Measurements from ENCODE around the gene RNF224.

RNF224 gene

GRCh38 chr9:137262909-137263285, 35.6 kb downstream of the RNF224 start:
- no peak for TF ChIP-seq CTCF (conservative IDR thresholded peaks at IDR 0.05)
- H3K27ac ChIP-seq = peak overlapping the region; percentile 22; the same call in 1 of the 2 replicates

- peak overlapping the region; percentile 18 for H3K27ac ChIP-seq
Observed at GRCh38 chr9:137263506-137263905, 36.2 kb downstream of the RNF224 start.

GRCh38 chr9:137264067-137264466, 36.8 kb downstream of the RNF224 start:
- no peak for TF ChIP-seq CTCF (conservative IDR thresholded peaks at IDR 0.05)
- H3K27ac ChIP-seq = peak overlapping the region; percentile 18

More at GRCh38 chr9:137263506-137263905, 36.2 kb downstream of the RNF224 start:
- TF ChIP-seq CTCF (conservative IDR thresholded peaks at IDR 0.05) = no peak

- peak overlapping the region; percentile 99 for H3K27ac ChIP-seq
- no peak for TF ChIP-seq CTCF (conservative IDR thresholded peaks at IDR 0.05)
Observed at GRCh38 chr9:137265496-137266161, 38.3 kb downstream of the RNF224 start.

- TF ChIP-seq CTCF (conservative IDR thresholded peaks at IDR 0.05) = no peak
- peak overlapping the region; percentile 99 for H3K27ac ChIP-seq
Observed at GRCh38 chr9:137266162-137266527, 38.8 kb downstream of the RNF224 start.

GRCh38 chr9:137266585-137267453, 39.5 kb downstream of the RNF224 start:
- TF ChIP-seq CTCF (conservative IDR thresholded peaks at IDR 0.05) = no peak
- peak overlapping the region; percentile 99 for H3K27ac ChIP-seq

GRCh38 chr9:137267933-137268355, 40.6 kb downstream of the RNF224 start:
- TF ChIP-seq CTCF (conservative IDR thresholded peaks at IDR 0.05) = no peak
- peak overlapping the region; percentile 99 for H3K27ac ChIP-seq
